SK-N-SH (cell line): ENCODE data around the gene MGME1. TPM values are rescaled to one million over a fixed set of nuclear protein-coding genes. Genes with fewer than 3 reads are reported as not detected.

Experiments used
- CTCF ChIA-PET: fragments of 300-600, 350-600 bp; formaldehyde crosslinking; extraction: SDS; loops from one replicate; lab custom pipeline; 2021; lab: Yijun Ruan, JAX
- POLR2A ChIA-PET: fragments of 350-600 bp; sonication (Branson Sonifier 250); formaldehyde crosslinking; extraction: SDS; loops from one replicate; lab custom pipeline; 2020; ENCODE audit warnings: antibody characterized with exemption, inconsistent platforms; lab: Yijun Ruan, JAX
- DNase-seq: peaks from one replicate; pipeline ENCODE4 v3.0.0; 2012
- H2AFZ ChIP-seq: fragments of 200-600 bp; sonication (generic); 2 replicates; pipeline ENCODE4 v1.8.1; 2016; ENCODE audit warnings: antibody characterized with exemption, mild to moderate bottlenecking, low read depth
- H3F3A ChIP-seq: fragments of 200-600 bp; sonication (generic); replicated peaks from 2 replicates; pipeline ENCODE3; 2016; ENCODE audit warnings: antibody characterized with exemption, mild to moderate bottlenecking; ENCODE audit not compliant: insufficient read depth
- H3K27ac ChIP-seq, 2 experiments: fragments of 200-500 bp in 1 of 2; fragments of 200-600 bp in 1 of 2; sonication (Bioruptor generic) in 1 of 2; sonication (generic), shearing (Covaris generic) in 1 of 2; 2 replicates each; pipeline versions ENCODE4 v1.5.1 to v1.6.1; 2014 to 2016; ENCODE audit warnings: low read depth in 2 of 2, inconsistent platforms in 1 of 2, low read length in 1 of 2, mild to moderate bottlenecking in 1 of 2, mixed read lengths in 1 of 2
- H3K27me3 ChIP-seq: fragments of 200-600 bp; sonication (generic), shearing (Covaris generic); 2 replicates; pipeline ENCODE4 v1.6.1; 2016; ENCODE audit warnings: mixed run types; ENCODE audit not compliant: insufficient read depth
- H3K36me3 ChIP-seq, 2 experiments: fragments of 200-500 bp in 1 of 2; fragments of 200-600 bp in 1 of 2; sonication (Bioruptor generic) in 1 of 2; sonication (generic) in 1 of 2; replicated peaks in 1 of 2; 2 replicates each; pipeline versions ENCODE3 to v1.5.1; 2014 to 2016; ENCODE audit warnings: low read length in 1 of 2, mild to moderate bottlenecking in 1 of 2; ENCODE audit not compliant: insufficient read depth in 2 of 2, control insufficient read depth in 1 of 2
- H3K4me1 ChIP-seq, 2 experiments: fragments of 200-500 bp in 1 of 2; fragments of 200-600 bp in 1 of 2; sonication (Bioruptor generic) in 1 of 2; sonication (generic), shearing (Covaris generic) in 1 of 2; 2 replicates each; pipeline versions ENCODE4 v1.5.1 to v1.6.1; 2014 to 2016; ENCODE audit warnings: low read depth in 1 of 2, low read length in 1 of 2, mixed run types in 1 of 2; ENCODE audit not compliant: insufficient read depth in 2 of 2, control insufficient read depth in 1 of 2
- H3K4me2 ChIP-seq: fragments of 200-600 bp; sonication (generic), shearing (Covaris generic); 2 replicates; pipeline ENCODE4 v1.6.1; 2017; ENCODE audit warnings: mixed run types
- H3K4me3 ChIP-seq, 2 experiments: fragments of 200-500 bp in 1 of 2; fragments of 200-600 bp in 1 of 2; sonication (Bioruptor generic) in 1 of 2; sonication (generic), shearing (Covaris generic) in 1 of 2; 2 replicates each; pipeline versions ENCODE4 v1.5.1 to v1.8.1; 2014 to 2016; ENCODE audit warnings: low read depth in 2 of 2, inconsistent platforms in 1 of 2, low read length in 1 of 2, mild to moderate bottlenecking in 1 of 2, mixed read lengths in 1 of 2, moderate library complexity in 1 of 2
- H3K79me2 ChIP-seq: fragments of 200-600 bp; sonication (generic); 2 replicates; pipeline ENCODE4 v1.8.1; 2017; ENCODE audit warnings: mild to moderate bottlenecking; ENCODE audit not compliant: insufficient read depth
- H3K9ac ChIP-seq: fragments of 200-600 bp; sonication (generic); 2 replicates; pipeline ENCODE4 v1.6.1; 2017; ENCODE audit warnings: mixed run types
- H3K9me2 ChIP-seq: fragments of 200-600 bp; sonication (generic); 2 replicates; pipeline ENCODE4 v1.6.1; 2017; ENCODE audit warnings: mixed run types
- H3K9me3 ChIP-seq: fragments of 200-600 bp; sonication (generic); 2 replicates; pipeline ENCODE4 v1.6.1; 2017; ENCODE audit warnings: mixed run types, mild to moderate bottlenecking, moderate library complexity
- H4K20me1 ChIP-seq: fragments of 200-600 bp; sonication (generic); 2 replicates; pipeline ENCODE4 v1.6.1; 2017; ENCODE audit warnings: mild to moderate bottlenecking, mixed run types; ENCODE audit not compliant: insufficient read depth
- ELF1 ChIP-seq: IDR thresholded peaks from 2 replicates; pipeline ENCODE4 v1.4.0; 2012
- GABPA ChIP-seq: IDR thresholded peaks from 2 replicates; pipeline ENCODE4 v1.4.0; 2012; ENCODE audit warnings: low read depth, mild to moderate bottlenecking
- MXI1 ChIP-seq: IDR thresholded peaks from 2 replicates; pipeline ENCODE4 v1.6.1; 2012; ENCODE audit warnings: mild to moderate bottlenecking, low read depth, low read length, improper control_type of control experiment
- NRF1 ChIP-seq: IDR thresholded peaks from 2 replicates; pipeline ENCODE4 v1.6.1; 2012; ENCODE audit warnings: low read depth, mild to moderate bottlenecking, low read length
- POLR2AphosphoS5 ChIP-seq: IDR thresholded peaks from 2 replicates; pipeline ENCODE4 v1.6.1; 2012; ENCODE audit warnings: low read depth, low read length
- TAF1 ChIP-seq: IDR thresholded peaks from 2 replicates; pipeline ENCODE4 v1.6.1; 2012; ENCODE audit warnings: low read depth, mild to moderate bottlenecking, low read length, moderate library complexity, borderline replicate concordance
- TCF12 ChIP-seq: IDR thresholded peaks from 2 replicates; pipeline ENCODE4 v1.4.0; 2012
- YY1 ChIP-seq: IDR thresholded peaks from 2 replicates; pipeline ENCODE4 v1.4.0; 2012; ENCODE audit warnings: low read depth, mild to moderate bottlenecking
- WGBS: methylation state at CpG from one replicate; pipeline ENCODE4 v1.1.6; 2017; ENCODE audit warnings: low lambda C conversion rate; 5-methylcytosine and 5-hydroxymethylcytosine counted together
- polyA plus RNA-seq, 3 experiments: library from polyadenylated mRNA; depleted of rRNA; stranded (reverse); fragments of >200 nt; gene quantifications; 2 replicates each; pipeline ENCODE4 v1.2.3, GENCODE V29; 2012
- TF ChIP-seq, protein P1 (sequence below): IDR thresholded peaks from 2 replicates; pipeline ENCODE4 v1.4.0; 2012; ENCODE audit warnings: low read depth, borderline replicate concordance
- TF ChIP-seq, protein P2 (sequence below): IDR thresholded peaks from 2 replicates; pipeline ENCODE4 v1.4.0; 2012; ENCODE audit warnings: low read depth, borderline replicate concordance

Gene MGME1
- polyA plus RNA-seq, 1 of the 3 experiments (the other 2 are of a cell fraction): 7.9 TPM

DNA sequence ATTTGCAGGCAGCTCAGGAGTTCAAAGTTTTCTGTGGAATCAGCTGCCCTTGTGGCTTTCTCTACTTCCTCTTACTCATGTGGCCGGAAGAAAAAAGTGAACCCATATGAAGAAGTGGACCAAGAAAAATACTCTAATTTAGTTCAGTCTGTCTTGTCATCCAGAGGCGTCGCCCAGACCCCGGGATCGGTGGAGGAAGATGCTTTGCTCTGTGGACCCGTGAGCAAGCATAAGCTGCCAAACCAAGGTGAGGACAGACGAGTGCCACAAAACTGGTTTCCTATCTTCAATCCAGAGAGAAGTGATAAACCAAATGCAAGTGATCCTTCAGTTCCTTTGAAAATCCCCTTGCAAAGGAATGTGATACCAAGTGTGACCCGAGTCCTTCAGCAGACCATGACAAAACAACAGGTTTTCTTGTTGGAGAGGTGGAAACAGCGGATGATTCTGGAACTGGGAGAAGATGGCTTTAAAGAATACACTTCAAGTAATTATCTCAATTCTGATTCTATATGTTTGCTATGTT lies 1.1 kb downstream of the MGME1 start:
- Histone ChIP-seq H3K36me3 (peaks cover 6 to 7% of the 10 kb centered on the region in 2 experiments), H3K9ac (peak overlapping the region; percentile 97), H3K4me1 (peaks cover 25 to 32% of the 10 kb centered on the region in 2 experiments; a peak in 3 of 4 replicates), H3K4me3 (peak overlapping the region; percentile 74 to 99), H2AFZ (peak overlapping the region; percentile 80; the same call in 1 of the 2 replicates), H3K79me2 (peaks cover 92% of the 10 kb centered on the region), H3F3A (peaks cover 23% of the 10 kb centered on the region), H3K9me3 (no peaks in the 10 kb centered on the region), H3K4me2 (peak overlapping the region; percentile 86), H4K20me1 (peaks cover 20% of the 10 kb centered on the region), H3K9me2 (no peaks in the 10 kb centered on the region), H3K27me3 (no peaks in the 10 kb centered on the region), H3K27ac (peak overlapping the region; percentile 96 to 100)
- POLR2A ChIA-PET: interaction anchor here (1.3 kb wide), 1 partner anchor 323 kb away, joined by 3 read pairs; no protein-coding TSS in a partner anchor
- WGBS: 12% methylated on average over 9 of the region's 9 CpGs
- CTCF ChIA-PET: interaction anchor here (0.9 to 1.5 kb wide), 3 partner anchors 21 to 31 kb away, joined by 3 to 7 read pairs (median 3); no protein-coding TSS in a partner anchor
- DNase-seq: no peak
- TF ChIP-seq YY1: no peak
- TF ChIP-seq TAF1: 0 out of 2 replicates have a peak, but pooled peaks have one; percentile 28
- 0 out of 2 replicates have a peak, but pooled peaks have one; percentile 28 for TF ChIP-seq POLR2AphosphoS5
- peak; percentile 22; the same call in 1 of the 2 replicates for TF ChIP-seq ELF1
- peak; percentile 20; the same call in 1 of the 2 replicates for TF ChIP-seq TCF12
- TF ChIP-seq, protein P1, sequence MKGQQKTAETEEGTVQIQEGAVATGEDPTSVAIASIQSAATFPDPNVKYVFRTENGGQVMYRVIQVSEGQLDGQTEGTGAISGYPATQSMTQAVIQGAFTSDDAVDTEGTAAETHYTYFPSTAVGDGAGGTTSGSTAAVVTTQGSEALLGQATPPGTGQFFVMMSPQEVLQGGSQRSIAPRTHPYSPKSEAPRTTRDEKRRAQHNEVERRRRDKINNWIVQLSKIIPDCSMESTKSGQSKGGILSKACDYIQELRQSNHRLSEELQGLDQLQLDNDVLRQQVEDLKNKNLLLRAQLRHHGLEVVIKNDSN: peak; percentile 30; the same call in 1 of the 2 replicates
- peak; percentile 24; the same call in 1 of the 2 replicates for TF ChIP-seq GABPA
- TF ChIP-seq NRF1: no peak
- TF ChIP-seq, all 33 proteins: peak for 6

DNA sequence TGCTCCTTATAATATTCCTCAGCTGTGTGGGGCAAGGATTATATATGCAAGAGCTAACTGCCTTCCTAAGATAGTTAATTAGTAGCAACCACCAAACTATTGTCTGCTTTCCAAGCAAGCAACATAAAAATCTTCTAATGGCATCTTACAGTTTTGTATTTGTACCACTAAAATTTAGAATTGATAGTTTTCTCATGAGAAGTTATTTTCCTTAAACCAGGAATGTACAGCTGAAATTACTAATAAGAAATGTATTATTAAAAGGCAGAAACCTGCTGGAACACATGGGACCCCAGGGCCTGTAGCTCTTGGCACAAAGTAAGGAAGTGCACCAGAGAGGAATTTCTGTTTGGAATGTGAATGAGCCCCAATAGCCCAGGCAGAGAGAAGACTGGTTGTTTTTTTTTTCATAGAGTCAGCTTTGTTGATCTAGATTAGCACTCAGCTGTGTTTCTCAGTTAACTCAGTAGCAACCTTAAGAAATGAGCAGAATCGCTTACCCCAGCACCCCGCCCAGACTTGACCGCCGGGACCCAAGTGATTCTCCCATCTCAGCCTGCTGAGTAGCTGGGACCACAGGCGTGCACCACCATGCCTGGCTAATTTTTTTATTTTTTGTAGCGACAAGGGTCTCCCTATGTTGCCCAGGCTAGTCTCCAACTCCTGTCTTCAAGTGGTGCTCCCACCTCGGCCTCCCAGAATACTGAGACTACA lies 2.6 kb downstream of the MGME1 start:
- H2AFZ ChIP-seq: no peak overlapping the region; the same call in 1 of the 2 replicates
- H3F3A ChIP-seq: peaks cover 23% of the 10 kb centered on the region
- POLR2A ChIA-PET: no interaction called here

More for the DNA sequence above, 2.6 kb downstream of the MGME1 start:
- Histone ChIP-seq H3K4me3 (peak overlapping the region; percentile 74 to 99), H3K27me3 (no peaks in the 10 kb centered on the region), H3K36me3 (peaks cover 11 to 17% of the 10 kb centered on the region in 2 experiments), H3K4me1 (peaks cover 23 to 25% of the 10 kb centered on the region in 2 experiments; a peak in 3 of 4 replicates), H3K79me2 (peaks cover 92% of the 10 kb centered on the region), H3K9me3 (no peaks in the 10 kb centered on the region), H3K9ac (peak overlapping the region; percentile 97; the same call in 1 of the 2 replicates), H3K9me2 (no peaks in the 10 kb centered on the region), H4K20me1 (peaks cover 5% of the 10 kb centered on the region), H3K27ac (peak overlapping the region; percentile 58 to 96), H3K4me2 (peak overlapping the region; percentile 86)
- no peak for DNase-seq
- CTCF ChIA-PET: interaction anchor here (0.9 to 1.0 kb wide), 3 partner anchors 19 to 290 kb away, joined by 3 to 4 read pairs (median 3); partner anchors contain the start of gene RRBP1
- TF ChIP-seq, protein P2, sequence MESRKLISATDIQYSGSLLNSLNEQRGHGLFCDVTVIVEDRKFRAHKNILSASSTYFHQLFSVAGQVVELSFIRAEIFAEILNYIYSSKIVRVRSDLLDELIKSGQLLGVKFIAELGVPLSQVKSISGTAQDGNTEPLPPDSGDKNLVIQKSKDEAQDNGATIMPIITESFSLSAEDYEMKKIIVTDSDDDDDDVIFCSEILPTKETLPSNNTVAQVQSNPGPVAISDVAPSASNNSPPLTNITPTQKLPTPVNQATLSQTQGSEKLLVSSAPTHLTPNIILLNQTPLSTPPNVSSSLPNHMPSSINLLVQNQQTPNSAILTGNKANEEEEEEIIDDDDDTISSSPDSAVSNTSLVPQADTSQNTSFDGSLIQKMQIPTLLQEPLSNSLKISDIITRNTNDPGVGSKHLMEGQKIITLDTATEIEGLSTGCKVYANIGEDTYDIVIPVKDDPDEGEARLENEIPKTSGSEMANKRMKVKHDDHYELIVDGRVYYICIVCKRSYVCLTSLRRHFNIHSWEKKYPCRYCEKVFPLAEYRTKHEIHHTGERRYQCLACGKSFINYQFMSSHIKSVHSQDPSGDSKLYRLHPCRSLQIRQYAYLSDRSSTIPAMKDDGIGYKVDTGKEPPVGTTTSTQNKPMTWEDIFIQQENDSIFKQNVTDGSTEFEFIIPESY: no peak
- TF ChIP-seq GABPA (no peak), MXI1 (no peak)
- 78% methylated on average over 7 of the region's 7 CpGs for WGBS
